Cortex of kidney (tissue), 1 donor: Measurements from ENCODE around the gene ZNF213.
"Not testable (repeated sequence)": the region's sequence is repeated elsewhere in the genome, so short reads cannot be mapped to it uniquely, and the experiment has no call there.

ENCODE experiments used
- DNase-seq: peaks from one replicate; lab custom pipeline; 2025; lab: John Stamatoyannopoulos, UW

The ZNF213 gene

DNA sequence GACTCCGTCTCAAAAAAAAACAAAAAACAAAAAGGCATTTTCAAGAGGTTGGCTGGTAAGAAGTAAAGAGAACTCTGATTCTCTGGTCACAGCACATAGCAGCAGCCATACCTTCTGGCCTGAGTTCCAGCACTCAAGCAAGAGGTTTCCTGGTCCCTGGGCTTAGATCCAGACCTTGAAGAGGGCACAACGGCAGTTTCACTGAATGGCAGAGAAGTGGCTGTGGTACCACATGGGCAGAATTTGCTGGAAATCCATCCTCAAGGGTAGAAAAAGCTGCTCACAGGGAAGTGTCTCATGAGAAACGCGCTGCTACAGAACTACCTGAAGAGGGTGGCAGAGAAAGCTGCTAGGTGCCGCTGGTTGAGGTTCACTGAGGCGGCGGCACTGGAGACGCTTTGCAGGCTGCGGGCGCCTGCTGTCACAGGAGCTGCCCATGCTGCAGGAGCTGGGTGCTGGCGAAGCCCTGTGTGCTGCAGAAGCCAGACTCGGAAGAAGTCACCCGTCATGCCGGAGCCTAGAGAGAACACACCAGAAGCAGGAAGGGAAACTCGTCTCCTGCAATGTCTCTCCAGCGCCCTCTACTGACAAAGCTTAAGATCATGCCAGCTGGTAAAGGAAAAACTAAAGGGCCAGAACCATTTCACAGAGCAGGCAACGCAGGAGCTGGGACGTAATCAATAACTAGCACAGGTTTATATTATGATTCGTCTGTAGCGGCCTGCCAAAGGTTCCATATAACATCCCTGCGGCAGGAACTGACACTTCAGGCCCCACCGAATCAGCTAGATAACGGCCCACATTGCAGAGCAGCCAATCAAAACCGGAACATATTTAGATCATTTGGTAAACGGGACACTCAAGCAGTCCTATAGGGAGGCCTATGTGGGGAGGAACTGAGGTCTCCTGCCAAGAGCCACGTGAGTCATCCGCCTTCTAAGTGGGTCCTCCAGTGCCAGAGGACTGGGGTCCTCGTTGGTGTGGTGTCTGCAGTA is 5.4 kb upstream of the ZNF213 start:
- DNase-seq: no peak

DNA sequence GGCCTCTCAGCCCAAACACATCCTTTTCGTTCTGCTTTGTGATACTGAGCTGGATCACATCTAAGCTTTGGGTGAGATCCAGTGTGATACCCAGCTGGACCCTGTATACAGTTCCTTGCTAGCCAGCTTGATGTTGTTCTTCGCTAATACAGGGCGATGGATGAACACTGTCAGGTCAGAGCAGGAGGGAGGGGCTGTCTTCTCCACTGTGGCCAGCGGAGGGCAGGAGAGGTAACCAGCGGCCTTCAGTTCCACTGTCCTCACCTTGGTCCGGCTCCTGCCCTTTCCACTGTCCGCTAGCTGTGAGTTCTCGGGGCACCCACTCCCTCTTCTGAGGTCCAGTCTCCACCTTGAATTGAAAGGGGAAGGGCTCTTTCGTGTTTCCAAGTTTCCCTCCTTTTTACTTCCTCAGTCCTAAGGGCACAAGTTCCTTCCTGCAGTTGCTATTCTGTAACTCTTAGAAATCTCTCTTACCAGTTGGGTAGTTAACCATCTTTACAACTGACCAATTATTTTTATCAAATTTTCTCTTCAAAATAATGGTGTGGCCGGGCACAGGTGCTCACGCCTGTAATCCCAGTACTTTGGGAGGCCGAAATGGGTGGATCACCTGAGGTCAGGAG is 3.0 kb upstream of the ZNF213 start:
- no peak for DNase-seq

DNA sequence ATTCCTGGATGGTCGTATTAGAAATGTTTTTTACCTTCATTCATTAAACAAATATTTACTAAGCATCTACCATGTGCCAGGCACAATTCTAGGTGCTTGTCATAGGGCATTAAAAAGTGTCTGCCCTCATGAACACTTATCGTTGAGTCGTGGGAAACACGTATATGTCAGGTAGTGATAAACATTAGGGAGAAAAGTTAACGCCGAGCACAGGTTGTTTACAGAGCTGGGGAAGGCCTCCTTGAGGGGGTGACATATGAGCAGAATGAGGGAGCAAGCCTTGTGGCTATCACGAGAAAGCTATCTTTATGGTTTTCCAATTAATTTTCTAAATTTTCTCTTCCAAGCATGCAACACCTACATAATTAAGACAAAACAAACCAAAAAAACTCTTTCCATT is 985 bp upstream of the ZNF213 start:
- DNase-seq: no peak

- no peak for DNase-seq
These were observed 392 bp downstream of the ZNF213 start for GRCh38 chr16:3135126-3135715.

- DNase-seq: no peak
These were observed 2.4 kb downstream of the ZNF213 start for GRCh38 chr16:3137267-3137666.

DNA sequence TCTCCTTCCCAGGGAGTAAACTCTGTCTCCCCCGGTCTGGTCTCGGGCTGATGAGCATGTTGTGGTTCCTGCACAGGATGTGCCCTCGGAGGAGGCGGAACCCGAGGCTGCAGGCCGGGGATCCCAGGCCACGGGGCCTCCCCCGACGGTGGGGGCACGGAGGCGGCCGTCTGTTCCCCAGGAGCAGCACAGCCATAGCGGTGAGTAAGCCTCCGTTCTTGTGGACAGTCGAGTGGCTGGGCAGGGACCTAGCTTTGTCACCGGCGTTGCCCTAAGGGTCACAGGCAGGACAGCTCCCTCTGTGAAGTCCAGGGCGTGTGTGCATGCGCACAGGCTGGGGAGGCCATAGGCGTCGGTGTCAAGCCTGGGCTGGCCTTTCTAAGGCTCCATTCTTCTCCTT is 3.5 kb downstream of the ZNF213 start:
- no peak for DNase-seq

- DNase-seq: no peak
These were observed 4.1 kb downstream of the ZNF213 start for GRCh38 chr16:3138823-3139426.

- not testable (repeated sequence) for DNase-seq
These were observed 4.7 kb downstream of the ZNF213 start for GRCh38 chr16:3139561-3139960.

DNA sequence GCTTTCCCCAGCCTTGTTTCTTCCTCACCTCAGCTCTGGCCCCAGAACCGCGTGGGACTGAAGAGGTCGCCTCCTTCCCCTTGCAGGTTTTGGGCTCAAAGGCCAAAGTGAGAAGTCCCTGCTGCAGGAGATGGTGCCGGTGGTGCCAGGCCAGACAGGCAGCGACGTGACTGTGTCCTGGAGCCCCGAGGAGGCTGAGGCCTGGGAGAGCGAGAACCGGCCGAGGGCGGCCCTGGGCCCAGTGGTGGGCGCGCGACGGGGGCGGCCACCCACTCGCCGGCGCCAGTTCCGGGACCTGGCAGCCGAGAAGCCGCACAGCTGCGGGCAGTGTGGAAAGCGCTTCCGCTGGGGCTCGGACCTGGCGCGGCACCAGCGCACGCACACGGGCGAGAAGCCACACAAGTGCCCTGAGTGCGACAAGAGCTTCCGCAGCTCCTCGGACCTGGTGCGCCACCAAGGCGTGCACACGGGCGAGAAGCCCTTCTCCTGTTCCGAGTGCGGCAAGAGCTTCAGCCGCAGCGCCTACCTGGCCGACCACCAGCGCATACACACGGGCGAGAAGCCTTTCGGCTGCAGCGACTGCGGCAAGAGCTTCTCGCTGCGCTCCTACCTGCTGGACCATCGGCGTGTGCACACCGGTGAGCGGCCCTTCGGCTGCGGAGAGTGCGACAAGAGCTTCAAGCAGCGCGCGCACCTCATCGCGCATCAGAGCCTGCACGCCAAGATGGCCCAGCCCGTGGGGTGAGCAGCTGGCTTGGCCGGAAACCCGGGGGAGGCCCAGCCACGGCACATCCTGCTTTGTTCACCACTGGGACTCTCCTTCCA is 6.0 kb downstream of the ZNF213 start:
- DNase-seq: no peak

DNA sequence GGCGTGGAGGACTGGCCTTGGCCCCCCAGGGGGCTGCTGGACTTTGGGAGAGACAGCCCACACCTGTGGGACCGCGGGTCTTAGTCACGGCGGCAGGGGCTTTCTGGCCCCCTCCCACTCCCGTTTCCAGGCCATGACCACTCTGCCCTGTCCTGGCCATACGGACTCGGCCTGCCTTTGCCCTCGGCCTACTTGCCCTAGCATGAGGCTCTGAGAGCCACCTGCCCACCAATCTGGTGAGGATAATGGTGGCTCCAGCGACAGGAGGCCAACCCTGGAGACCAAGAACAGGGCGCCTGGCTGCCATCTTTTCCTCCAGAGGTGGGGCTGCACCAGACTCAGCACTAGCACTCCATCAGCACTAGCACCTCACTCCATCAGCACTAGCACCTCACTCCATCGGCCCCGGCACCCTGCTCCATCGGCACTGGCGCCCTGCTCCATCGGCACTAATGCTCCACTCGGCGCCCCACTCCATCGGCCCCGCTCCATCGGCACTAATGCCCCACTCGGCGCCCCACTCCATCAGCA is 7.0 kb downstream of the ZNF213 start:
- DNase-seq: no peak

GRCh38 chr16:3142327-3142726 is 7.5 kb downstream of the ZNF213 start:
- no peak for DNase-seq

- DNase-seq: no peak
These were observed 7.9 kb downstream of the ZNF213 start for GRCh38 chr16:3142770-3143169.

- DNase-seq: no peak
These were observed 8.4 kb downstream of the ZNF213 start for GRCh38 chr16:3143189-3143588.

- no peak for DNase-seq
These were observed 8.9 kb downstream of the ZNF213 start for GRCh38 chr16:3143598-3144320.

GRCh38 chr16:3144321-3144983 is 9.6 kb downstream of the ZNF213 start:
- DNase-seq: no peak

GRCh38 chr16:3145151-3145550 is 10.3 kb downstream of the ZNF213 start:
- no peak for DNase-seq

GRCh38 chr16:3145660-3146059 is 10.8 kb downstream of the ZNF213 start:
- DNase-seq: no peak

- DNase-seq: no peak
These were observed 12.4 kb downstream of the ZNF213 start for GRCh38 chr16:3147046-3147756.

GRCh38 chr16:3147757-3148104 is 12.9 kb downstream of the ZNF213 start:
- DNase-seq: no peak
